Osteocyte (in vitro differentiated cells): ENCODE data around the gene ATG101. TPM values are rescaled to one million over a fixed set of nuclear protein-coding genes. Genes with fewer than 3 reads are reported as not detected.

Source experiments
- DNase-seq: peaks from one replicate; pipeline ENCODE4 v3.0.0; 2021; ENCODE audit warnings: mixed read lengths; ENCODE audit not compliant: unreplicated experiment; ENCODE audit errors: extremely low spot score
- H3K27ac Mint-ChIP-seq: one replicate; pipeline ENCODE4 v1.8.0; 2021; ENCODE audit warnings: mild to moderate bottlenecking, mixed read lengths; ENCODE audit not compliant: unreplicated experiment
- H3K27me3 Mint-ChIP-seq: one replicate; pipeline ENCODE4 v1.8.0; 2021; ENCODE audit warnings: mixed read lengths; ENCODE audit not compliant: unreplicated experiment
- H3K36me3 Mint-ChIP-seq: one replicate; pipeline ENCODE4 v1.8.0; 2021; ENCODE audit warnings: mixed read lengths; ENCODE audit not compliant: unreplicated experiment
- H3K4me1 Mint-ChIP-seq: one replicate; pipeline ENCODE4 v1.8.0; 2021; ENCODE audit warnings: mixed read lengths; ENCODE audit not compliant: unreplicated experiment
- H3K4me3 Mint-ChIP-seq: one replicate; pipeline ENCODE4 v1.8.0; 2021; ENCODE audit warnings: mild to moderate bottlenecking, moderate library complexity, mixed read lengths; ENCODE audit not compliant: unreplicated experiment
- H3K9me3 Mint-ChIP-seq: one replicate; pipeline ENCODE4 v1.8.0; 2021; ENCODE audit warnings: mixed read lengths; ENCODE audit not compliant: unreplicated experiment
- total RNA-seq: library from RNA; stranded (reverse); gene quantifications from 2 replicates; pipeline ENCODE4 v1.2.1, GENCODE V29; 2021
- TF ChIP-seq, protein P1 (sequence below): fragments of 200-600 bp; sonication (generic); IDR thresholded peaks from 2 replicates; pipeline ENCODE4 v1.5.0; 2021; ENCODE audit warnings: antibody characterized with exemption, mild to moderate bottlenecking, moderate library complexity

The ATG101 gene
- total RNA-seq, 1 donor from 2014 or later, result 41.7 TPM

- TF ChIP-seq, protein P1, sequence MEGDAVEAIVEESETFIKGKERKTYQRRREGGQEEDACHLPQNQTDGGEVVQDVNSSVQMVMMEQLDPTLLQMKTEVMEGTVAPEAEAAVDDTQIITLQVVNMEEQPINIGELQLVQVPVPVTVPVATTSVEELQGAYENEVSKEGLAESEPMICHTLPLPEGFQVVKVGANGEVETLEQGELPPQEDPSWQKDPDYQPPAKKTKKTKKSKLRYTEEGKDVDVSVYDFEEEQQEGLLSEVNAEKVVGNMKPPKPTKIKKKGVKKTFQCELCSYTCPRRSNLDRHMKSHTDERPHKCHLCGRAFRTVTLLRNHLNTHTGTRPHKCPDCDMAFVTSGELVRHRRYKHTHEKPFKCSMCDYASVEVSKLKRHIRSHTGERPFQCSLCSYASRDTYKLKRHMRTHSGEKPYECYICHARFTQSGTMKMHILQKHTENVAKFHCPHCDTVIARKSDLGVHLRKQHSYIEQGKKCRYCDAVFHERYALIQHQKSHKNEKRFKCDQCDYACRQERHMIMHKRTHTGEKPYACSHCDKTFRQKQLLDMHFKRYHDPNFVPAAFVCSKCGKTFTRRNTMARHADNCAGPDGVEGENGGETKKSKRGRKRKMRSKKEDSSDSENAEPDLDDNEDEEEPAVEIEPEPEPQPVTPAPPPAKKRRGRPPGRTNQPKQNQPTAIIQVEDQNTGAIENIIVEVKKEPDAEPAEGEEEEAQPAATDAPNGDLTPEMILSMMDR, result peak; percentile 36
- no peak for DNase-seq
- Mint-ChIP-seq H3K27ac (no peak overlapping the region), H3K36me3 (no peaks in the 10 kb centered on the region), H3K9me3 (no peaks in the 10 kb centered on the region), H3K4me1 (peaks cover 34% of the 10 kb centered on the region), H3K4me3 (peak overlapping the region; percentile 75), H3K27me3 (no peaks in the 10 kb centered on the region)
Measured at GRCh38 chr12:52023976-52024688, 45.6 kb upstream of the ATG101 start.

DNA sequence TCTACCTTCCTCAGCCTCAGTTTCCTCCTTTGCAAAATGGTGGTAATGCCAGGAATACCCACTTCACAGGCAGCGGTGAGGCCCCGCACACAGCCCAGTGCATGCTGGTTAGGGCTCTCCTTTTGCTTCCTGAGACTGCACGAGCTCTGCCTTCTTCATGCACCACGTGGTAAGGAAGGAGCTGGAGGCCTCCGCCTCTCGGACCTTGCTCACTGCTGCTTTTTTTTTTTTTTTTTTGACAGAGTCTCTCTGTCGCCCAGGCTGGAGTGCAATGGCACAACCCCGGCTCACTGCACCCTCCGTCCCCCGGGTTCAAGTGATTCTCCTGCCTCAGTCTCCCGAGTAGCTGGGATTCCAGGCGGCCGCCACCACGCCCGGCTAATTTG is 44.9 kb upstream of the ATG101 start:
- Mint-ChIP-seq H3K27ac (no peak overlapping the region), H3K4me3 (no peak overlapping the region), H3K4me1 (peaks cover 38% of the 10 kb centered on the region), H3K27me3 (no peaks in the 10 kb centered on the region), H3K36me3 (no peaks in the 10 kb centered on the region), H3K9me3 (no peaks in the 10 kb centered on the region)
- TF ChIP-seq, protein P1, result no peak
- DNase-seq, result no peak

DNA sequence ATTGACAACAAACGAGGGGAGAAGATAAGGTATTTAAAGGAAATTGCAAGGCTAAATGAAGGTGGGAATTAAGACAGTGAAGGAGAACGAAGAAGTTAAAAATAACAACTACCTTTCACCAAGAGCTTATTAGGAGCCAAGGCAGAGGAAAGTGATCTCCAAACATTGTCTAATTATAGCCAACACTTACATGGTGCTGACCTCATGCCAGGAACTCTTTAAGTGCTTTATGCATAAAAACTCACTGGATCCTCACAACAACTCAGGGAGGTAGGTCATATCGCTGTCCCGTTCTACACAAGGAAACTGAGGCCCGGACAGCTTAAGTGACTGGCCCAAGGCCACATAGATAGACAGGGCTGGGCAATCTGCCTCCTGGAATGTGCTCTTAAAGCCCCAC is 43.5 kb upstream of the ATG101 start:
- Mint-ChIP-seq H3K27ac (peak overlapping the region; percentile 45), H3K36me3 (no peaks in the 10 kb centered on the region), H3K4me3 (no peak overlapping the region)

DNA sequence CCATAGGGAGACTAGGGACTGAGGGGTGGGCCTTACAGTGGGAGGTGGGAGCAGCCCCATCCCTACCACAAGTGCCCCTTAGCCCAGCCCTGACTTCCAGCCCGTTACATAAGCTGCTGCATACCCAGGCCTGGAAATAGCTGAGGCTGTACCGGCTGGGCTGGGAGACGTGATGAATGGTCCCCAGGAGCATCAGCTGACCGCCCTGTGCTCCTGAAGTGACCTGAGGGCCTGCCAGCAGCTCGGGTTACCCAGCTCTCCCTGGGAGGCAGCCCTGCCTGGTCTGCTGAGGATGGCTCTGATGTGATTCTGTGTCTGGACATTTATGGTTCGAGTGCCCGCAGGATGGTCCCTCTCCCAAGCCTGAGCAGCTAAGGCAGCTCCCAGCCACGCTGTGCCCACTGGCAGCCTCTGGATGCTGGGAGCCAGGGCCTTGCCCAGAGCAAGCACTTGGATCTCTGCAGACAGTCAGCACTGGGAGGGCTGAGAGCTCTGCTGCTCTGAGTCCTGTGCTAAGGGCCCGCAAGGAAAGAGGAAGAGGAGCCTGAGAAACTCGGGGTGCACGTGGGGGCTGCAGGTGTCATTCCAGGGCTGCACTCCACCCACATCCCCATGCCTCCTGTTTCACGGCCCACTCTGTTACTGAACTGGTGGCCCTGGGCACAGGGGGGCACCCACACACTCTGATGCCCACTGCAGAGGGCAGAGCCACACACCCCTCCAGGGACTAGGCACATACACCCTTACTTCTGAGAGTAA is 42.5 kb upstream of the ATG101 start:
- Mint-ChIP-seq H3K27ac (no peak overlapping the region), H3K9me3 (no peaks in the 10 kb centered on the region), H3K4me3 (no peak overlapping the region), H3K27me3 (no peaks in the 10 kb centered on the region), H3K36me3 (no peaks in the 10 kb centered on the region), H3K4me1 (peaks cover 33% of the 10 kb centered on the region)
- TF ChIP-seq, protein P1, result no peak
- no peak for DNase-seq

More for the DNA sequence above, 43.5 kb upstream of the ATG101 start:
- Mint-ChIP-seq H3K4me1 (peaks cover 30% of the 10 kb centered on the region), H3K9me3 (no peaks in the 10 kb centered on the region), H3K27me3 (no peaks in the 10 kb centered on the region)
- TF ChIP-seq, protein P1, result no peak
- DNase-seq, result no peak

DNA sequence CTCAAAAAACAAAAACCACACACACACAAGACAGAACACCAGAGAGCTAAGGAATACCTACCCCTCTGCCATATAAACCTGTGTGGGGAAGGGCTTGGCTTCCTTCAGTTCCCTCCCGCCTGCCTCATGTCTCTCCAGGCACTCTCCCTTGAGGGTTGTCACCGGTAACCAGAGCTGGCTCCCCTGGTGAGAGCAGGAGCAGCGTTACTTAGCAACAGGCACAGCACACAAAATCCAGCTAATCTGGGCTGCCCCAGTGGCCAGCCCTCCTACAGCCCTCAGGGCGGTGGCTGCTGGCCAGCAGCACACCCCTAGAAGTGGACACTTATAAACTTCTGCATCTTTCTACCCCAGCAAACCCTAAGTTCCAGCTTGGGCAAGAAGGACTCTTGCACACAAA is 40.1 kb upstream of the ATG101 start:
- no peak for DNase-seq
- TF ChIP-seq, protein P1, result no peak
- peaks cover 33% of the 10 kb centered on the region for H3K4me1 Mint-ChIP-seq
- H3K4me3 Mint-ChIP-seq, result no peak overlapping the region
- no peaks in the 10 kb centered on the region for H3K9me3 Mint-ChIP-seq
- H3K27ac Mint-ChIP-seq, result peak overlapping the region; percentile 46
- H3K36me3 Mint-ChIP-seq, result no peaks in the 10 kb centered on the region
- H3K27me3 Mint-ChIP-seq, result no peaks in the 10 kb centered on the region
